GM13977 (cell line): ENCODE data around the gene GSG1.

Experiments used
- DNase-seq: peaks from one replicate; pipeline ENCODE4 v3.0.0; 2012; ENCODE audit warnings: low spot score
- in situ Hi-C: fragments of 300-500 bp; cut with MboI; formaldehyde crosslinking; loops from one replicate; pipeline ENCODE4 v1.12.0; 2022; ENCODE audit warnings: low sequenced_read_pairs, low pct_unique_long_range_greater_than_20kb, mixed read lengths, inconsistent platforms; ENCODE audit not compliant: unreplicated experiment
- TF ChIP-seq, protein P1 (sequence below): IDR thresholded peaks from 2 replicates; pipeline ENCODE4 v1.5.1; 2012; ENCODE audit warnings: mild to moderate bottlenecking, control low read depth; ENCODE audit not compliant: insufficient read depth; ENCODE audit errors: extremely low read depth, missing control alignments

Gene GSG1

DNA sequence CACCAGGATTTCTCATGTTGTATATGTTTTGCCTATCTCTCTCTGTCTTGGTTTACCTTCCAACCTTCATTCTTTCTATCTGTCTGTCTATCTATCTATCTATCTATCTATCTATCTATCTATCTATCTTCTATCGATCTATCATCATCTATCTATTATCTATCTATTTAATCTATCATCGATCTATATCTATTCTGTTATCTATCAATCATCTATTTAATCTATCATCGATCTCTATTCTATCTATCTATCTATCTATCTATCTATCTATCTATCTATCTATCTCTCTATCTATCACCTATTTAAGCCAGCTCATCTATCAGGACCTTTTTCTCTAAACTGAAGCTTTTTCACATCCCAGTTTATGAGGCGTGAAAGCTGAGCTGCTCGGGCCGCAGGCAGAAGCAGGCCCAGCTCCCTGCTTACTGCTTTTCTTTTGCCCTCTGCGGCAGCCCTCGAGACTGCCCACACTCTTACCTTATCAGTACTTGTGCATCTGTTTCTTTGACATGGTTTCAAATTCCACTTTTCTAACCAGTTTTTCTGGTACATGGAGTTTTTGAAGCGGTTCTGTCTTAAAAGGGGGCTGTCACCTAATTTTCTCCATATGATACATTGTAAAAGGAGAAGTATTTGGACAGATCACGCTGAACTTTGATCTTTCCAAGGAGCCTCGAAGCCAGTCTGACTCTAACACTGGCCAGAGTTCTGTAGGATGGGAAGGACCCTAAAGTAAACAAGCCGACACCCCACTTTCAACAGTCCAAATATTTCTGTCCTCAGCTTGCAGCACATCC is 44.4 kb upstream of the GSG1 start:
- TF ChIP-seq, protein P1, sequence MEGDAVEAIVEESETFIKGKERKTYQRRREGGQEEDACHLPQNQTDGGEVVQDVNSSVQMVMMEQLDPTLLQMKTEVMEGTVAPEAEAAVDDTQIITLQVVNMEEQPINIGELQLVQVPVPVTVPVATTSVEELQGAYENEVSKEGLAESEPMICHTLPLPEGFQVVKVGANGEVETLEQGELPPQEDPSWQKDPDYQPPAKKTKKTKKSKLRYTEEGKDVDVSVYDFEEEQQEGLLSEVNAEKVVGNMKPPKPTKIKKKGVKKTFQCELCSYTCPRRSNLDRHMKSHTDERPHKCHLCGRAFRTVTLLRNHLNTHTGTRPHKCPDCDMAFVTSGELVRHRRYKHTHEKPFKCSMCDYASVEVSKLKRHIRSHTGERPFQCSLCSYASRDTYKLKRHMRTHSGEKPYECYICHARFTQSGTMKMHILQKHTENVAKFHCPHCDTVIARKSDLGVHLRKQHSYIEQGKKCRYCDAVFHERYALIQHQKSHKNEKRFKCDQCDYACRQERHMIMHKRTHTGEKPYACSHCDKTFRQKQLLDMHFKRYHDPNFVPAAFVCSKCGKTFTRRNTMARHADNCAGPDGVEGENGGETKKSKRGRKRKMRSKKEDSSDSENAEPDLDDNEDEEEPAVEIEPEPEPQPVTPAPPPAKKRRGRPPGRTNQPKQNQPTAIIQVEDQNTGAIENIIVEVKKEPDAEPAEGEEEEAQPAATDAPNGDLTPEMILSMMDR, result no peak
- no peak for DNase-seq
- in situ Hi-C loops, result no loop called here

DNA sequence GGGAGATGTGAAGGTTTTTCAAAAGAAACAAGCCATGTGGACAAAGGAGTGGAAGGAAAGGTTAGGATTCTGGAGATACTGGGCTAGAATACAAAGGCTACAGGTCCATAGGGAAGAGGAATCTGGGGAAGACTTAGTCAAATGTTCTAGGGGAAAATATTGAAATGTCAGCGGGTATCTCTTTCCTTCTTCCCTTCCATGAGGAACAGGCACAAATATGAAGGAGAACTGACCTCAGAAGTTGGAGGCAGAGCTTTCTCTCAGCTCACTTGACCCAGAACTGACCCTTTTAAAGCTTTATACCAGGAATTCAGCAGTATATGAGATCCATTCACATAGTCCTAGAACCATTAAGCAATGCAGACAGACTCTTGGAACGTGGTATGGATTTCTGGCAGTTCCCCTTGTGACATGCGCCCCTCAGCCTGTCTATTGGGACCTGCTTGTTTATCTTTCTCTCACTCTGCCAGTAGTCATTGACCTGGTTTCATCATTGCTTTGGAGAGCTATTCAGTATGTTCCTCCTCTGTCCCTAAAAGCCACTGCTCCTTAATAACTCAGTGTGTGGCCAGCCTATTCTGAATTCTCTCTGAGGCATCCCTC is 43.0 kb upstream of the GSG1 start:
- no peak for DNase-seq
- in situ Hi-C loops, result no loop called here
- TF ChIP-seq, protein P1, result no peak

DNA sequence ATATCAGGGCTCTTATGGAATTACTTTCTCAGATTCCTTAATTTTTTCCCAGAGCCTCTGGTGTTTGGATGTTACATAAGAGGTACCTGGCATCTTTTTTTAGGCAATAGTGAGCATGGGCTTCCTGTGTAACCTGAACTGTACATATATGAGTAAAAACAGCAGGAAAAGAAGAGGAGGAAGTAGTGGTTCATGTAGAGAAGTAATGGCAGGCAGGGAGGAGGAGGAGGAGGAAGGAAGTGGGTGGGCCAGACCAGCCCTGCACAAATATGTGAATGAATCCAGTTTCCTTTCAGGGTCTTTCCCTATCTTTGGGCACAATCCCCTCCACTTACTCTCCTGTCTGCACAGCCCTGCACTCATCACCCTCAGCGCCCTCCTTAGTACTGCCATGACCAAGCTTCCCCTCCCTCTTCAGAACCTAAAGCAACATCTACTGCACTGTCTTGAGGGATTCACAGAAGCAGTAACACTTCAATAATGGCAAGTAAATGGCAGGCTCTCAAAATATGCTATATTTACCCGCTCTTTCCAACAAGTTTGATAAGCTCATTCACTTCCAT is 40.9 kb upstream of the GSG1 start:
- TF ChIP-seq, protein P1, result no peak
- no peak for DNase-seq
- in situ Hi-C loops, result no loop called here

DNA sequence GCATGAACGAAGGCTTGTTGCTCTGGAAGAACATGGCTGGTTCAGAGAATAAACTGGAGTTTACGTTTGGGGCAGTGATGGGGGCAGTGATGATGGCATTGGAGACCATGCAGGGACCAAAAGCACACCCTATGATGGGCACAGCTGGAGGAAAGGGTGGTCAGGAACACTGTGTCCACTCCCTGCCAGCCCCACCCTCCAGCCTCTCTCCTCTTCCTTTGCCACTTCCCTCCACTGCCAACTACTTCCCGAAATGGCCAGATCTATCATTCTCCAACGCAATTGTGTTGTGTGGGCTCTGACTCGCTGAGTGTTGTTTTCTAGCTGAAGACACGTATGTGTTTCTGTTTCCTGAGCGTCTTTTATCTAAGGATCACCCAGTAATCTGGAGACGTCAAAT is 39.3 kb upstream of the GSG1 start:
- TF ChIP-seq, protein P1, result no peak

DNA sequence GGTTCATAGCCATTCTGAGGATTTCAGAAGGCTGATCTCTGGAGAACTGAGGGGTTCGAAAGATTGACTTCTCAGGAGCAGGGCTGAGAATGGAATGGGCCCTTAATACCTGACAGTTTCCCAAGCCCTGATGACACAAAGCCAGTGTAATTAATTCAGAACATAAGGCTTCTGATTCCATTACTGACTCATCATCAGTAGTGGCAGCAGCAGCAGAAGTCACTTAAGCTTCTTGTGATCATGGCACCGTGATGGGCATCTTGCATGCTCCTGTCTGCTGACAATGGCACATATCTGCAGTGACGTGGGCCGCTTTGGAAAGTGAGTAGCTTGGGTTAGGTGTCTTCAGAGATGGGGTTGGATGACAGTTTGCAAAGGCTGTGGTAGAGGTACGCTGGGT is 38.2 kb upstream of the GSG1 start:
- no peak for DNase-seq
- TF ChIP-seq, protein P1, result no peak
- in situ Hi-C loops, result no loop called here

More for the DNA sequence above, 39.3 kb upstream of the GSG1 start:
- in situ Hi-C loops, result no loop called here
- DNase-seq, result no peak

DNA sequence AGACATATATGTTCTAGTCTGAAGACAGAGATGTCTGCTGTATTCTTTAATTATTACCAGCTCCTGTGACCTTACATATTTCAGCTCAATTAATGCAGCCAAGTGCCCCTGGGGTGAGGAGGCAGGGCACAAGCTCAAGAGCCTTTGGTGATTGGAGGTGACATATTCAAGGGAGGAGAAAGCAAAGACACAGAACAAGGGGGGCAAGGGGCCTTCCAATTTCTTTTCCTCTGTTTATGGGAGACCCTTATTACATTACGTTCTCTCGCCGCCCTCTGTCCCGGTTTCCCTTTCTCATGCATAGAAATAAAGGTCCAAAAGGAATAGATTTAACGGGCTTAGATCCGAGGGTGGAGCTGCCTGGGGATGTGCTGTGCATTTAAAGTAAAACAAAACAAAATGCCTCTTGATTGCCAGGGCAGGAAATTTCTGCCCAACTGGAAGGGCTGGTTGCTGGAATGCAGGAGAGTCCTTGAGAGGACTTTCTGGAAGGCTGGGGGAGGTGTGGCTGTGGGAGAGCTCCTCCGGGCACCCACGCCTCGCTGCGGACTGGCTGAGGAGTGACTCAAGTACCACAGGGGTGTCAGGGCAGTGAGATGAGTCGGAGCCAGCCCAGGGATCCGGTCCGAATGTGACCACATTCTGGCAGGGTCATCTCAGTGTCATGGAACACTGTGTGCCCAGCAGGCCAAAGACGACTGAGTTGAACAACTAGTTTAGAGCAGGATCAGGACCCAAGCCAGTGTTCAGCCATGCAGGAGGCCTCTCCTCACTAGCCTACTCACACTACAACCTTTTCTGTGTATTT is 32.1 kb upstream of the GSG1 start:
- in situ Hi-C loops, result no loop called here
- TF ChIP-seq, protein P1, result no peak
- no peak for DNase-seq
